Stimulated activated CD4-positive, alpha-beta T cell treated with anti-CD3 and anti-CD28 coated beads, Interleukin-4, amount 100 ng/mL, for 4 hours (primary cell): ENCODE measurements around the gene ZRANB3.
A peak's percentile ranks its signal among the peaks of the same experiment; 100 is the strongest.
"Not testable (repeated sequence)": the region's sequence is repeated elsewhere in the genome, so short reads cannot be mapped to it uniquely, and the experiment has no call there.

Source experiments
- DNase-seq, 2 experiments: peaks; one replicate each; pipeline ENCODE4 v3.0.0-alpha.2; 2020

ZRANB3 gene

GRCh38 chr2:135475128-135475527 lies 55.9 kb downstream of the ZRANB3 start:
- no peak for DNase-seq

- peak in 1 of 2 experiments; percentile 13 for DNase-seq
These were observed 57.5 kb downstream of the ZRANB3 start for GRCh38 chr2:135473567-135473966.

GRCh38 chr2:135471106-135471505 lies 59.9 kb downstream of the ZRANB3 start:
- no peak for DNase-seq

- DNase-seq, result no peak
These were observed 73.7 kb downstream of the ZRANB3 start for GRCh38 chr2:135457279-135457678.

GRCh38 chr2:135456835-135457234 lies 74.2 kb downstream of the ZRANB3 start:
- no peak for DNase-seq

GRCh38 chr2:135456431-135456830 lies 74.6 kb downstream of the ZRANB3 start:
- DNase-seq, result no peak

- DNase-seq, result no peak
These were observed 76.4 kb downstream of the ZRANB3 start for GRCh38 chr2:135454608-135455007.

GRCh38 chr2:135453027-135453426 lies 78.0 kb downstream of the ZRANB3 start:
- not testable (repeated sequence) for DNase-seq

- no peak for DNase-seq
These were observed 79.1 kb downstream of the ZRANB3 start for GRCh38 chr2:135451966-135452365.

GRCh38 chr2:135443013-135443412 lies 88.0 kb downstream of the ZRANB3 start:
- not testable (repeated sequence) for DNase-seq

GRCh38 chr2:135435155-135435554 lies 95.9 kb downstream of the ZRANB3 start:
- DNase-seq, result not testable (repeated sequence)

GRCh38 chr2:135424849-135425248 lies 106.2 kb downstream of the ZRANB3 start:
- DNase-seq, result no peak

GRCh38 chr2:135422898-135423297 lies 108.1 kb downstream of the ZRANB3 start:
- DNase-seq, result no peak

GRCh38 chr2:135411646-135412045 lies 119.4 kb downstream of the ZRANB3 start:
- DNase-seq, result no peak

- no peak for DNase-seq
These were observed 121.6 kb downstream of the ZRANB3 start for GRCh38 chr2:135409436-135409835.

GRCh38 chr2:135396259-135396658 lies 134.8 kb downstream of the ZRANB3 start:
- not testable (repeated sequence) for DNase-seq

GRCh38 chr2:135386993-135387392 lies 144.0 kb downstream of the ZRANB3 start:
- DNase-seq, result no peak

GRCh38 chr2:135378591-135378990 lies 152.4 kb downstream of the ZRANB3 start:
- no peak for DNase-seq

GRCh38 chr2:135373702-135374101 lies 157.3 kb downstream of the ZRANB3 start:
- no peak for DNase-seq

GRCh38 chr2:135349941-135350340 lies 181.1 kb downstream of the ZRANB3 start:
- no peak for DNase-seq

- not testable (repeated sequence) for DNase-seq
These were observed 182.8 kb downstream of the ZRANB3 start for GRCh38 chr2:135348096-135348704.

GRCh38 chr2:135337071-135337470 lies 193.9 kb downstream of the ZRANB3 start:
- DNase-seq, result no peak

- DNase-seq, result no peak
These were observed 195.8 kb downstream of the ZRANB3 start for GRCh38 chr2:135335256-135335655.

- DNase-seq, result no peak
These were observed 203.9 kb downstream of the ZRANB3 start for GRCh38 chr2:135327146-135327545.
